Measurements from ENCODE around the gene RELL2.
A peak's percentile ranks its signal among the peaks of the same experiment; 100 is the strongest.

Gene RELL2

DNA sequence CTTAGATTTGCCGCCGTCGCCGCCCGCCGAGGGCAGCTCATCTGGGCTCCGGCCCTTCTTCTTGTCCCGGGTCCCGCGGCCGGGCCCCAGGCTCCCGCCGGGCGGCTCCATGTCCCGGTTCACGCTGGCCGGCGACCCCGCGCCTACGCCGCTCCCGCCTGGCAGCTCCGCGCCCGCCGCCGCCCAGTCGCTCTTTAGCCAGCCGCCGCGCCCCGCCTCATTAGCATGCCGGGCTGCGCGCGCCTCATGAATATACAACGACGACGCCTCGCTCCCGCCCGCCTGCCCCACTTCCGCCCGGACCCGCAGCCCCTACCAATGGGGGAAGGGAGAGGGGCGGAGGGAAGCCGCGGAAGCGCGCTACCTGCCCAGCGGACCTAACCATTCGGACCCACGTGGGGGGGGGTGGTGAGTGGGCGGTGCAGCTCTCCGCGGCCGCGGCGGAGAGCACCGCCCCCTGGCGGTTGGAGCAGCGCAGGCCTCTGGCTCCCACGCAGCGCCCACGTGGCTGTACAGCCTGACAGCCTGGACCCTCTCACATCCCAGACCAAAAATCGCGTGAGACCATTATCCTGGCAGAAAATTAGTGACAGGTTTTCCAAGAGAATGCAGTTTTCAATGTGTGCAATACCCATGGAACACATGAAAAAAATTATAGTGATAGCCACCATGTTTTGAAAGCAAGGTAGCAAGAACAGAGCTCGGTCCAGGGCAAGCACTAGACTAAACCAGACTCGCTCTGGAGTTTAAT is 17.8 kb upstream of the RELL2 start, which contains the start of gene DIAPH1:
Gene DIAPH1, minus strand, starts transcription at position 197 of the 751 bp plus-strand sequence. Its CDS starts 86 bp downstream, at position 111.
- peak; percentile 96 for DNase-seq (ENCODE audit: low spot score)

DNA sequence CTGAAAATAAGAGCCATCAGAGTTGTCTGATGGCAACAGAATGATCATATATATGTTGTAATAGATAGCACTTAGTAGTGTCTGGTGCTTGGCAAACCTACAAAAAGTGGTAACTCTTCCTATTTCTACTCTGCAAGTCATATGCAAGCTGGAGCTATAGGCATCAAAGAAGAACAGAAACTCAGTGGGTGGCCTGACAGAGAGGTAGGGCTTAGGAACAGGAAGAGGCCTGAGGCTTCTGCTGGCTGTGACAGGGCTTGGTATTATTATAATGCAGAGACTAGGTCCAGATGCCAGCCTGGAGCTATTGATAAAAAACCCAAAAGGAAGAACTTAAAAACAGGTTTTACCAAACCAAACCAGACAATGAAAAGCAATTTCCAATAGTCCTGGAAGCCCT is 13.6 kb upstream of the RELL2 start:
- no peak for DNase-seq (ENCODE audit: low spot score)

DNA sequence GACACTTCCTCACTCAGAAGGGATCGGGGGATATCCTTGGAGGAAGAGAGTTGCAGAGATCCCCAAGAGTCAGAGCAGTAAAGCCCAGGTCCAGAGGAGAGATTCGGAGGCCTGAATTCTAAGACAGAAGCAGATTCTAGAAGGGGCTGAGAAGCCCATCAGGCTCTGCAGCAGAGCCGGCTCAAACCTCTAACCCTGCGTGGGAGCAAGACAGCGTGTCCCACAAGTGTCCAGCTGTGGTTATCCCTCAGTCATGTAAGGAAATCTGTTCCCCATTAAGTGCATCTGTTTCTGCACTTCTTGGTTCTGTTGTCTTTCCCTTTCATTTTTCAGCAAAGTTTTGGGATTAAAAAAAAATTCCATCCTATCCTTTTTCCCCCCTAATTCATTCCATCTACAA is 13.2 kb upstream of the RELL2 start:
- DNase-seq (ENCODE audit: low spot score), result no peak

DNA sequence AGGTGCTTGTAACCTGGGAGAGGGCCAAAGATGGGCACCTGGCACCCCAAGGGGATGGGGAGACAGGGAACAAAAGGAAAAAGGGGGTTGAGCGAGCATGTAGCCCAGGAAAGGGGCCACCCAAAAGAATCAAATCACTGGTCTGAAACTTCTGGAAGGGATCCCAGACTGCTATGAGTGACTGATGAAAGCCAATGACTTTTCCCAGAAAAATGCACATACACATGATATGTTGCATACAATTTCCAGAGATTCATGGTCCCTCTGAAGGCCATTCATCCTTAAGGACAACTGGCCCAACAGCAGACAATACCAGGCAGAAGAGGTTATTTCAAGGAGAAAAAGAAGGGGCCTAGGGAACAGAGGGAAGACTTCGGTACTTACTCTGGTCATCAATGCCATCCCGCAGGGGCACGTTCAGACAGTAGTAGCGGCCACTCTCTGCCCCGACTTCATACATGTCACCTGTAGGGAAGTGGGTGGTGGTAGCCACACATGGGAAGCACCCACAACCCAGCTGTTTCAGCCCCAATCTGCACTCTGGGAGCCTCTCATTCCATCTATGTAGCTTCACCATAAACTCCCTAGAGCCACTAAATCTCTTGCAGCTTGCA is 8.5 kb upstream of the RELL2 start:
- DNase-seq (ENCODE audit: low spot score), result no peak

DNA sequence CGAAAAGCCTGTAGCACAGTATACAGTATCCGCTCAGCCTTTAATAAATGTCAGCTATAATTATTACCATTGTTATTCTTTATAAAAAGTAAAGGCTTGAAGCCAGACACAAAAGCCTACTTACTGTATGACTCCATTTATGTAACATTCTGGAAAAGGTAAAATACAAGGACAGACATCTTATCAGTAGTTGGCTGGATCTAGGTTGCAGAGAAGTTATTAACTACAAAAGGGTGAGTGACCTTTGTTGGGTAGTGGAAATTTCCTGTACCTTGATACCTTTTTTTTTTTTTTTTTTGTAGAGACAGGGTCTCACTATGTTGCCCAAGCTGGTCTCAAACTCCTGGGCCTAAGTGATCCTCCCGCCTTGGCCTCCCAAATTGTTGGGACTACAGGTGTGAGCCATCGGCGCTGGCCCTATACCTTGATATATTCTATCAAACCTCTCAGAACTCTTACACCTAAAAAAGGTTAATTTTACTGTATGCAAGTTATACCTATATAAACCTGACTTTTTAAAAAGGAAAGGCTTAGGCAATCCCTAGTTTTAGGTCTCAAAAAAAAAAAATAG is 6.1 kb upstream of the RELL2 start:
- no peak for DNase-seq (ENCODE audit: low spot score)

DNA sequence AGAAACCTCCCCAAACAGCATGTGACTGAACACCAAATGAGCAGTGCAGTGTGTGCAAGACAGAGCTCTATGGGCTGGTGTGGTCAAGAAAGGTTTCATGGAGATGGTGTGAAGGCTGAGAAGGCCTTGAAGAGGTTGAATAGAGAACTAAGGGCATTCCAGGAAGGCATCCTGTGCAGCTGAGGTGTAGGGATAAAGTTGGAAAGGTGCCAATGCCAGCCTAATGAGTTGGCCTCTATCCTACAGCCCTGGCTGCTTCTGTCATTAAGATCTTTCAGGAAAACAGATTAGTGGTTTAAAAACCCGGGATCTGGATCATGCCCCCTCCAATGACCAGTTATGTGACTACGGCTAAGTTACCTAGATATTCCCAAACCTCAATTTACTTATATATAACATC is 4.1 kb upstream of the RELL2 start:
- DNase-seq (ENCODE audit: low spot score), result no peak

DNA sequence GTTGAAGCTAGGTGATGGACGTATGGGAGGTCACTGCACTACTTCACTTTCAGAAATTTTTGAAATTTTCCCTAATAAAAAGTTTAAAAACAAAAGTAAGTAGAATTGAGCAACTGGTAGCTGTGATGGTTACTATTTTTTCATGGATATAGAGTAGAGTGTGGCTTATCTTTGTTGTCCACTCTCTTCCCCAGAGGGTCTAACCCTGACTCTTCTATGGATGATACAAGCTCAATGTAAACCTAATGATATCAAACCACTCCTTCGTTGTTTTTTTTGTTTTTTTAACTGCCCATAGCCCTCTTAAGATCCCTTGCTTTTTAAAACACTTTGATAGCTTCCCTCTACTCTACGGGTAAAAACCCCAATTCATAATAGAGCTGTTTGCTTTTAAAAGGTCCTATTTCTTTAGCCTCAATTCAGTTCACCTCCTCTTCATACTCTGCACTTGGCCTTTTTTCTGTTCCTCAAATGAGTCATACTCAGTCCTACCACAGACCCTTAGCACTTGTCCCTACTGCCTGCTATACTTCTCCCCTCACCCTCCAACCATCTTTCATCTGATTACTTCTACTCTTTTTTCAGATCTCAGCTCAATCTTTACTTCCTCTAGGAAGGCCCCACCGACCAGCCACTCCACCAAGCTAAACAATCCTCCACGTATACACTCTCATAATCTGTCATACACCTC is 2.8 kb upstream of the RELL2 start:
- peak; percentile 43 for DNase-seq (ENCODE audit: low spot score)

DNA sequence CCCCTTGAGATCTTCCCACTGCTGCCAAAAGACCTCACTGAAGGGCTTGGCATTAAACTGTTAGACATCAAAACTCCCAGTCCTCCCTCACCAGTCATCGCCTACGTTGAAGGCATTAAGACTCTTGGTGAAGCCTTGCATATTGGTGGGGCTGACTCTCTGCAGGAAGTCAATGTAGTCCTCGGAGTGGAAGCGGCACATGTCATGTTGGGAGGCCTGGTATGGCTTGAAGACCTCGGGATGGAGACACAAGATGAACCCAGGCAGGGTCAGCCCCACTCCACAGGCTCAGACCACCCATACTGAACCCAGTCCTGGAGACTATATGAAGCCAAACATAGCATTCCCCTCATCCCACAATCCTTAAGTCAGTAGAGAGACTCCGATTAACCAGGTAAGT is 2.1 kb upstream of the RELL2 start:
- DNase-seq (ENCODE audit: low spot score), result no peak

DNA sequence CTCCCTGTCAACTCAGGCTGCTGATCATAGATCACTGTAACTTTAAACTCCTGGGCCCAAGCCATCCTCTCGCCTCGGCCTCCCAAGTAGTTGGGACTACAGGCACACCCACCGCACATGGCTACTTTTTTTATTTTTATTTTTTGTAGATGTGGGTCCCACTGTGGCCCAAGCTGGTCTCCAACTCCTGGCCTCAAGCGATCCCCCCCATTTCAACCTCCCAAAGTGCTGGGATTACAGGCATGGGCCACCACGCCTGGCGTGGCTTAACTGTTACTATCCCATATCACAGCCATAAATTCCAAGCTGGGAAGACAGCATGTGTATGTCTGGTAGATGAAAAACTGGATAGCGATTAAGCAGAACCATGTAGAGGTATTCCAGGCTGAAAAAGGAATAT is 1.2 kb upstream of the RELL2 start:
- DNase-seq (ENCODE audit: low spot score), result no peak

DNA sequence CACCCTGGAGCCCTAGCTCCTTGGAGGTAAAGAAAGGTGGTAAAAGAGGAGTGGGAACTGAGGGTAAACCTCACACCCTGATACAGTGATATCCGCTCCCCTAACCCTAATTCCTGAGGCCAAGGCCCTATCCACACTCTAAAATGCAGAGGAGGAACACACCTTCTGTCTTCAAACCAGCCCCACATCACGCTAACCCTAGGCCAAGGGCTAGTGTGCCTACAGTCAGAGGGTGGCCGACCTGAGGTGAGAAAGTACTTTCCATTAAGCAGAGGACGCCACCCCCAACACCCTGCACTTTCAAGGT is 738 bp upstream of the RELL2 start:
- DNase-seq (ENCODE audit: low spot score), result no peak

DNA sequence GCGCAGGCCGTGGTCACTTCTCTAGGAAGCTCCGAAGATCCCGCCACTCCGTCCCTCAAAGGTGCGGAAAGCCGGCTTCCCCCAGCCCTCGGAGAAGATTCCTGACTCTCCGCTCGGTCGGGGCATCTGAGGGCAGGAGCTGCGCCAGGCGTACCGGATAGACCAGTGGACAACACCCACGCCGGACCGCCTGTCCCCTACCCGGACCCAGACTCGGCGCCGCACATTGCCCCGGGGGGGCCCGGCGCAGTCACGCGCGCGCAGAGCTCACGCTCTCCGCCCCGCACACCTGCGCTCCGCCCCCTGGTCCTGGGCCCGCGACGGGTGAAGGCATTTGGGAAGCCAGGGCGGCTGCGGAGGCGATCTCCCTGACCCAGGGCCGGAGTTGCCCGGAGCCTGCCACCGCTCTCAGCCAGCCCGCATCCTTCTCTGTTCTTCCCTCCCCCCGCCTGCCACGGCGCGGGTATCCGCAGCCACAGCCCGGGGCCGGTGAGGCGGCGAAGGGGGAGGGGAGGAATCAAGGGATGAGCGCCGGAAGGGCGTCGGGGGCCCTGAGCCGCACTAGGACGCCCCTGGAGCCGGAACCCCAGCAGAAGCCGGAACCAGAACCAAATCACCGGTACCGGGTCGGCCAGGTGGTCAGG is 448 bp downstream of the RELL2 start:
- peak; percentile 36 for DNase-seq (ENCODE audit: low spot score)

DNA sequence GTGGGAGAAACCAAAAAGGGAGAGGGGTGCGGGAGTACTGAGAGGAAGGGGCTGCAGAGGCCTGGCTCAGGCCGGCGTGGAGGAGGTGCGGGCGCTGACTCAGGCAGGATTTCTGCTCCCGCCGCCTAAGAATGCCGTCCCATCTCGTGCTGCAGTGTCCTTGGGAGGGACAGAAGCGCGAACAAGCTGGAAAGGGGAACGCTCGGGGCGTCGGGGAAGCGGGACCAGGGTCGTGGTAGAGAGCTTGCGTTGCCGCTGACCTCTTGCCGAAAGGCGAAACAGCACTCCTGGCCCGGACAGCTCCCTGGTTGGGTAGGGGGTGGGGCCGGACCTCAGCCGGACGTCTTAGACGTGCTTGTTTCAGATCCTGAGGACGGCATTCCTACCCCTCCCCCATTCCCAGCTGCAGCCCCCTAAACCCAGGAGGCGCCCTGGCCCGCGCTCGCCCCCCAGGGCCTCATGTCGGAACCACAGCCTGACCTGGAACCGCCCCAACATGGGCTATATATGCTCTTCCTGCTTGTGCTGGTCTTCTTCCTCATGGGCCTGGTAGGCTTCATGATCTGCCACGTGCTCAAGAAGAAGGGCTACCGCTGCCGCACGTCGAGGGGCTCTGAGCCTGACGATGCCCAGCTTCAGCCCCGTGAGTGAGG is 1.1 kb downstream of the RELL2 start:
- peak; percentile 47 for DNase-seq (ENCODE audit: low spot score)

DNA sequence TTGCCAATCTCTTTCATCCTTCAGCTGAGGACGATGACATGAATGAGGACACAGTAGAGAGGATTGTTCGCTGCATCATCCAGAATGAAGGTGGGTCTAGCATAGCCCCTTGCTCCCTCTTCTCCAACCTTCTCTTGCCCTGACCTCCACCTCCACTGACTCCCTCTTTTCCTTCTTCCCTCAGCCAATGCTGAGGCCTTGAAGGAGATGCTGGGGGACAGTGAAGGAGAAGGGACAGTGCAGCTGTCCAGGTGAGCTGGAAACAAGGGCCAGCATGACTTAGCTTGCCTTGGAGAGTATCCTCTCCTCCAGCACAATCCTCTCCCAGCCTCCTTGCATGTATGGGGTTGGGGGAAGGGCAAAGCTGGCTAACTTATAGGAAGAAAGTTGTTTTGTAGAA is 2.0 kb downstream of the RELL2 start:
- no peak for DNase-seq (ENCODE audit: low spot score)

DNA sequence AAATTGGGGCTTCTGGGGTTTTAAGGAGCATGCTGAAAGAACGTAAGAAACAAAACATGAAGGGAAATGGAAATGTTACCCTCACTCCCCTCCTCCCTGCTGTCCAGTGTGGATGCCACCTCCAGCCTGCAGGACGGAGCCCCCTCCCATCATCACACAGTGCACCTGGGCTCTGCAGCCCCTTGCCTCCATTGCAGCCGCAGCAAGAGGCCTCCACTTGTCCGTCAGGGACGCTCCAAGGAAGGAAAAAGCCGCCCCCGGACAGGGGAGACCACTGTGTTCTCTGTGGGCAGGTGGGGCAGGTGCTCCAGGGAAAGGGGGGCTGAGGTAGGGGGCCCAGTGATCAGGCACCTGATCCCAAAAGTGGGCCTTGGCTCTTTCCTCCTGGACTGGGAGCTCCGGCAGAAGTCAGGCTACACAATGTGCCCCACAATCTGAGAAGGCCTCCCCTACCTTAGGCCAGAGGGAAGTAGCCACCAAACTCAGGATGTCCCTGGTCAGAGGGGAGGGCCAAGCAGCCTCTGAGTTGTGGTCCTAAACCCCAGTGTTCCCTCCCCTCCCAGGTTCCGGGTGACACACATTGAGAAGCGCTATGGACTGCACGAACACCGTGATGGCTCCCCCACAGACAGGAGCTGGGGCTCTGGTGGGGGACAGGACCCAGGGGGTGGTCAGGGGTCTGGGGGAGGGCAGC is 2.7 kb downstream of the RELL2 start:
- no peak for DNase-seq (ENCODE audit: low spot score)

DNA sequence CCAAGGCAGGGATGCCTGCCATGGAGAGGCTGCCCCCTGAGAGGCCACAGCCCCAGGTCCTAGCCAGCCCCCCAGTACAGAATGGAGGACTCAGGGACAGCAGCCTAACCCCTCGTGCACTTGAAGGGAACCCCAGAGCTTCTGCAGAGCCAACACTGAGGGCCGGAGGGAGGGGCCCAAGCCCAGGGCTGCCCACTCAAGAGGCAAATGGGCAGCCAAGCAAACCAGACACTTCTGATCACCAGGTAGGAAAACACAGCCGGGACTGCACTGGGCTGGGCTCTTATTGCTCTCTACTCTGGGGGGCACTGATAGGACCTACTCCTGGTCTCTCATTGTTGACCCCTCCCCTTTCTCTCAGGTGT is 3.2 kb downstream of the RELL2 start:
- DNase-seq (ENCODE audit: low spot score), result no peak

DNA sequence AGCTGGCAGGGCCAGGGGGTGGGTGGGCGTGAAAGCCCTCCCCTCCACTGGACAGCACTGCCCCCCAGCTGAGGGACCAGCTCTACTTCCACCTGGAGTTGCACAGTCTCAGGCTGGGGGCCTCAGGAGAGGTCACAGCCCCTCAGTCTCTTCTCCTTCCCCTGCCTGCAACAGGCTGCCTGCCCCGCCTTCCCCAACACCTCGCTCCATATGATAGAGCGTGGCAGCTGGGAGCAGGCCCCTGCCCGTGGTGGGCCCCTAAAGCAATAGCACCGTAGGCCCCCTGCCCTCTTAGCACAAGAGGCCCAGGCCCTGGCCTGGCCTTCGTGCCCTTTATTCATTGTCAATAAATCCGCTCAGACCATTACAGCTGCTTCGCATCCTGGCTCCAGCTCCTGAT is 3.9 kb downstream of the RELL2 start:
- no peak for DNase-seq (ENCODE audit: low spot score)

DNA sequence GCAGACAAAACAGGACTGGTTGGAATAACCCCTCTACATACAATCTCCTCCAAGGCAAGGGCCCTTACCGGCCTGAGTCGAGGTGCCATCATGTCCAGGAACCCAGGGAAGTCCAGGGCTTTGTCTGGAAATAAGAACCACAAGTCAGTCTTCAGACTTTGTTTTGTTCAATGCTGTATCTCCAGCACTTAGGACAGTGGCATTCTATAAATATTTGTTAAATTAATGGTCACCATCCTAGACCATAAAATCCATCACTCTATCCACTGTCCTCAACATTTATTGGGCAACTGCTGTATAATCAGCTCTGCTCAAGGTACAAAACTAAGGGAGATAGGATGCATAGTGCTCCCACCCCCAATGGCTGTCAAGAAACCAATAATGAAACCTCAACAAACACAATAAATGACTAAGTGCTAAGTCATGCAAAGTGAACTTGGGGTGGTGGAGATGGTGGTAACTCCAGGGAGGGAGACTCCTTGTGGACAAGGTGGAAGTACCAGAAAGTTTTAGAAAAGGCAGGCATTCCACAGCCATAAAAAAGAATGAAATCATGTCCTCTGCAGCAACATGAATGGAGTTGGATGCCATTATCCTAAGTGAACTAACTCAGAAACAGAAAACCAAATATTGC is 5.0 kb downstream of the RELL2 start:
- no peak for DNase-seq (ENCODE audit: low spot score)

DNA sequence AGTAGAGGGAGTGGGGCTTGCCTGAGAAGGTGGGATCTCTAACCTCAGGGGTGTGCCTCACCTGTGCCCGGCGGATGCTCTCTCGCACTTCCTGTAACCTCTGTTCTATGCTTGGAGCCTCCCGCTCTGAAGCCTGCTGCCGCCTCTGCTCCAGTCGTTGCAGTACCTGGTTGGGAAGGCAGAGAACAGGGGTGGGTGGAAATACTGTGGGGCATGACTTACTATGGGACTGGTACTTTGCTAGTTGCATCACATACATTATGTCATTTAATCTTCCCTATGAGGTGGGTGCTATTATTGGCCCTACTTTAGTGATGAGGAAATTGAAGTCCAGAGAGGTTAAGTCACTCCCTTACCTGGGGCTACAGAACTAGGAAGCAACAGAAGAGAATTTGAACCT is 9.2 kb downstream of the RELL2 start:
- DNase-seq (ENCODE audit: low spot score), result no peak

DNA sequence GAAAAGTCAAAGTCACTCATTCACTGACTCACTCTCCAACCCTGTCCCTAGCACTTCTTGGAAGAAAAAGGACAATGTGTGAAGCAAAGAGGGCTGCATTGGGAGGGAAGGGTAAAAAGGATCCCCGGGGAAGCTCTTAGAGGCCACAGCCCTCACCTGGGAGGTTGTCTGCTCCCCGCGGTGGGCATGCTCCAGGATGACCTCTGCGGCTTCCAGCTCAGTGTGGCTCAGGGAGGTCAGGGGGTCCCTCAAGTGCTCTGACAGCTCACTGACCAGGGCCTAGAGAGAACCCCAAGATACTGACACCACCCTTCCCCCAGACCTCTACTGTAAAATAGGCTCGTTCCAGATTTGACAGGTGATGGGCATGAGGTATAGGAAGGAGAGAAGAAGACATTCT is 10.4 kb downstream of the RELL2 start:
- DNase-seq (ENCODE audit: low spot score), result no peak

DNA sequence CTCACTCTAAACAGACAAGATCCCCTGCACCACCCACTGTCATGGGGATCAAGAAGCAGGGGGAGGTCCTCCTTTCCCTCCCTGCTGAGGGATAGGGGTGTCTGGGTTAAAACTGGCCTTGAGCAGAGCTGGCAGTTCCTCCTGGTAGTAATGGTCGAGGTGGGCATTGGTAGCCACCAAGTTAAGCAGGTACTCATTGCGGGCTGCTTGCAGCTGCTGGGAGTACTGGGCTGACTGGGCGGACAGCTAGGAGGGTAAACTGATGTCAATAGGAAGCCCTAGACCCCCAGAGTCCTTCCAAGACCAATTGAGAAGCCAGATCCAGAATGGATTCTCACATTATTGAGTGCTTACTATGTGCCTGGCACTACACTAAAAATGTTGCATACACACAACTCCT is 11.1 kb downstream of the RELL2 start:
- no peak for DNase-seq (ENCODE audit: low spot score)

DNA sequence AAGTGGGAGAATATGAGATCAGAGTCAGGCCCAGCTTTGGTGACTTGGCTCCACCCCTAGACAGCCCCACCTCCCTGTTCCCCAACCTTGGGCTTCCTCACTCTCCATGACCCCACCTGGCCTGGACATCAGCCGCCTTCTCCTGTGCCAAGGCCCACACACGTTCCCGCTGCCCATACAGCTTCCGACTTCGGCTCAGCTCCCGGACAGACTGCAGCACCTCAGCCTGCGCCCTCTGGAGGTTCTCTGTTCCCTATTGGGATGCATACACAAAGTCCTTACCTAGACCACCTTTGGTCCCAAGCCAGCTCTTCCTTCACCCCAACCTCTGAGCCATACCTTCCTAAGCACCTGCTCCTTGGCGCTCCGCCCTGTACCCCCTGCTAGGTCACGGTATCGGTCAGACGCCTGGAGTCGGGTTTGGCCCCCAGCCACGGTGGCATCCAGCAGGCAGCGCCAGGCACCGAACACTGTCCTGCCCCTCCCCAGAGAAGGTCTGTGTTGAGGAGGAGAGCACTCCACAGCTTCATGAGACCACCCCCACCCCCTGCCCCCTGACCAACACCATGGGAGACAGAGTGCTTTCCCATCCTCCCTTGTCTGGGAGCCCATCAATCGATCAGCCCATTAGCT is 12.4 kb downstream of the RELL2 start:
- DNase-seq (ENCODE audit: low spot score), result no peak

Measured in hematopoietic multipotent progenitor cell treated with erythropoietin and hydrocortisone succinate and interleukin-3 and kit ligand, for 15 days (in vitro differentiated cells).